HUES6 (cell line): ENCODE measurements around the gene PDIA6.

Experiments used
- H3K27ac ChIP-seq: 2 replicates; pipeline ENCODE4 v1.7.0; 2013; ENCODE audit warnings: low read depth, mild to moderate bottlenecking, low read length, inconsistent platforms
- H3K27me3 ChIP-seq: 2 replicates; pipeline ENCODE4 v1.6.1; 2013; ENCODE audit warnings: low read length; ENCODE audit not compliant: control insufficient read depth, insufficient read depth
- H3K36me3 ChIP-seq: 2 replicates; pipeline ENCODE4 v1.6.1; 2013; ENCODE audit warnings: low read length; ENCODE audit not compliant: control insufficient read depth, insufficient read depth
- H3K4me1 ChIP-seq: 2 replicates; pipeline ENCODE4 v1.6.1; 2013; ENCODE audit warnings: low read length; ENCODE audit not compliant: control insufficient read depth, insufficient read depth
- H3K4me3 ChIP-seq: 2 replicates; pipeline ENCODE4 v1.5.1; 2013; ENCODE audit warnings: low read depth, low read length
- H3K9ac ChIP-seq: one replicate; pipeline ENCODE4 v1.6.1; 2013; ENCODE audit warnings: mild to moderate bottlenecking, low read length
- H3K9me3 ChIP-seq: 2 replicates; pipeline ENCODE4 v1.6.1; 2013; ENCODE audit warnings: low read depth, low read length; ENCODE audit not compliant: control insufficient read depth, insufficient read depth

Gene PDIA6

DNA sequence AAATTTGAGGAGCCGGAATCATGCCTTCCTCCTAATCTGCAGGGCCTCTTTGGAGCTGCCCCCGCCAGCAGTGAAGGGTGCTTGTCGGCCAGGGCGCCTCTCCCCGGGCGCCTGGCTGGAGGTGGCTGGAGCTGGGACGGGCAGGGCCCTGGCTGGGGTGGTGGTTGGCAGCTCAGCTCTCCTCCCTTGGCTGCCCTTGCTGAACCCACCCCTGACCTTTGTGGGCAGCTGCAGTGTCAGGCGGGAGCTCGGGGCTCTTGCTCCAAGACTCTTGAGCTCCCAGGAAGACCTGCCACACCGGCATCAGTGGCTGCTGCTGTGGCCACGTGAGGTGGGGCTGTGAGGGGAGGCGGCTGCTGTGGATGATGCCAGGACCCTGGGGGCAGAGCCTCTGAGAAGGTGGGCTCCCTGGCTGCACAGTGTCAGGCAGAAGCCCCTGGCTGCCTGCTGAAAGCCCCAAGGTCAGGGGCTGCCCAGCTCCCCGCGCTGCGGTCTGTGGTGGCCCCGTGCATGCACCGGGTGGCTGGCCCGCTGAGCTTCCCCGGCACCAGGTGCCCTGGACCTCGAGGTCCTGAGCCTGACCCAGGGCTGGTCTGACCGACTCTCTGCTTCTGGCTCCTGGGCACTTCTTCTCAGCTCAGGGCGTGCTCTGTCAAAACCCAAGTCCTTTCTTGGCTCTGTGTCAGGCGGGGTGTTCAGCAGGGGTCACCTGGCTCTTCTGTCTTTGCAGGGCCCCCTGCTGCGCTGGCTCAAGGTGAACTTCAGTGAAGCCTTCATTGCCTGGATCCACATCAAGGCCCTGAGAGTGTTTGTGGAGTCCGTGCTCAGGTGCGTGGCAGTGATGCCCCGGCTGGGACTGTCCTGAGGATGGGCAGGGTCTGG, 34.5 kb downstream of the PDIA6 start:
- Histone ChIP-seq H3K27me3 (no peaks in the 10 kb centered on the region), H3K9me3 (no peaks in the 10 kb centered on the region), H3K27ac (peak overlapping the region; percentile 11; the same call in 1 of the 2 replicates), H3K4me1 (peaks cover 3% of the 10 kb centered on the region; the same call in 1 of the 2 replicates), H3K9ac (no peak overlapping the region), H3K36me3 (peaks cover 43% of the 10 kb centered on the region), H3K4me3 (no peak overlapping the region)

GRCh38 chr2:10777111-10777841, 35.3 kb downstream of the PDIA6 start:
- Histone ChIP-seq H3K9me3 (no peaks in the 10 kb centered on the region), H3K9ac (no peak overlapping the region), H3K36me3 (peaks cover 37% of the 10 kb centered on the region), H3K4me1 (peaks cover 3% of the 10 kb centered on the region; the same call in 1 of the 2 replicates), H3K4me3 (no peak overlapping the region), H3K27me3 (no peaks in the 10 kb centered on the region), H3K27ac (no peak overlapping the region; the same call in 1 of the 2 replicates)

DNA sequence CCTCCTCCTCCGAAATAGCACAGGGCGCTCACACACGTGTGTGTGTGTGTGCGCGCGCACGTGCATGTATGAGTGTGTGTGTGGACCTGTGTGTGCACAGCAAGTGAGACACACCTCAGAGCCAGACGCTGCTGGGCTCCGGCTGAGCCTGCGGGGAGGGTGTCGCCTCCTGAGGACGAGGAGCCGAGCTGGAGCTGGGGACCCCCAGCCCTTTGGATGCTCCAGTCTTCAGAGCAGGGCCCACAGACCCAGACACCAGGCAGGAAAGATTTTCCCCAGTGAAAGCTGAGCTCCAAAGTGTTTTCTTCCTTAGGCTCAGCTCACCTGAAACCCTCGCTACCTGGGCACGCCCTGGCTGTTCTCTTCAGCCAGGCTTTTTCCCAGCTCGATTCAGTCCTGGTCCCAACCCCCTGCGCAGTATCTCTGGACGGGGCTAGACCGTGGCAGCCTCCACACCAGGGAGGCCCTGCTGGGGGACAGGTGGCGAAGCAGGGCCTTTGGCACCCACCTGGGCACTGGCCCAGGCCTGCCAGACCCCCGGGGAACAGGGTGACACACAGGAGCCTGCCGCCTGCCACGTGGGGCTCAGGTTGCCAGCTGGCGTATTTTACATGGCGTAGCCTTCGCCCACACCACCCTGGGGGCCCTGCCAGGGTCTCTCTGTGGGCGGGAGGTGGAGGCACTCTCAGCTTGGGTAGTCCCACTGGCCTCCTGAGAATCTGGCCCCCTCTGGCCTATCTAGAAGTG, 36.2 kb downstream of the PDIA6 start:
- H3K27ac ChIP-seq = no peak overlapping the region
- H3K27me3 ChIP-seq = no peaks in the 10 kb centered on the region
- no peak overlapping the region for H3K9ac ChIP-seq
- H3K36me3 ChIP-seq = peaks cover 28% of the 10 kb centered on the region
- no peak overlapping the region for H3K4me3 ChIP-seq
- H3K4me1 ChIP-seq = peaks cover 3% of the 10 kb centered on the region; the same call in 1 of the 2 replicates
- H3K9me3 ChIP-seq = no peaks in the 10 kb centered on the region

- Histone ChIP-seq H3K4me3 (no peak overlapping the region), H3K4me1 (peaks cover 3% of the 10 kb centered on the region; the same call in 1 of the 2 replicates), H3K27me3 (no peaks in the 10 kb centered on the region), H3K9ac (no peak overlapping the region), H3K27ac (no peak overlapping the region), H3K36me3 (peaks cover 22% of the 10 kb centered on the region), H3K9me3 (no peaks in the 10 kb centered on the region)
Observed at GRCh38 chr2:10775831-10776230, 36.8 kb downstream of the PDIA6 start.

DNA sequence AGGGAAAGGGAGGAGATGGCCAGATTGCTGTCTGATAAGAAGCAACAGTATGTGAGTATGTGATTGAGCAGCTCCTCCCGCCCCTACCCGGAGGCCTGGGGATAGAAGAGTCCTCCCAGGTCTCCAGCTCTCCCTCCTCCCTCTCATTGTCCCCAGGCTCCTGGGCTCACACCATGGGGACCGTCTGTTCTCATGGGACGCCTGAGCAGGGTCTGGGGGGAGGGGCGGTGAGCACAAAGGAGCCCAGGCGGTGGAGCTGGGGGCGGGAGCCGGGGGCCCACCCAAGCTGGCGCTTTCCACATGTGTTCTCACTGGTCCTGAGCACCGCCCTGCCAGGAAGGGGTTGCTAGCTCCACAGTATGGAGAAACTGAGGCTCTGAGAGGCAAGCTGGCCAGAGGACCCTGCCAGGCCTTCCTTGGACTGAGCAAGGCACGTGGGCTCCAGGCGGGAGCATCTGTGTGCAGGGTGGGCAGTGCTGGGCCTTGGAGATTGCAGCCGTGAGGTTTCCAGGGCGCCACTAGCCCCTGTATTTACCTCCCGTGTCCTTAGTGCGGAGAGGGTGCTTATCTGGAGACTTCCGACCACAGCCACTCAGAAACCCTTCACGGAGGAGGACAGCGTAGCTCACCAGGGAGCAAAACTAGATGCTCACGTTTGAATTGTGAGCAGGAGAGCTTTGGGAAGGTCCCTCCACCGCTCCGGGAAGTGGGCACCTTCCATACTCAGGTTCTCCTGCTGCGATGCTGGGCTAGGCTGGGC, 37.4 kb downstream of the PDIA6 start:
- no peak overlapping the region for H3K9ac ChIP-seq
- peaks cover 16% of the 10 kb centered on the region for H3K36me3 ChIP-seq
- peaks cover 3% of the 10 kb centered on the region; the same call in 1 of the 2 replicates for H3K4me1 ChIP-seq
- H3K9me3 ChIP-seq = no peaks in the 10 kb centered on the region
- no peaks in the 10 kb centered on the region for H3K27me3 ChIP-seq
- H3K27ac ChIP-seq = no peak overlapping the region
- H3K4me3 ChIP-seq = no peak overlapping the region

DNA sequence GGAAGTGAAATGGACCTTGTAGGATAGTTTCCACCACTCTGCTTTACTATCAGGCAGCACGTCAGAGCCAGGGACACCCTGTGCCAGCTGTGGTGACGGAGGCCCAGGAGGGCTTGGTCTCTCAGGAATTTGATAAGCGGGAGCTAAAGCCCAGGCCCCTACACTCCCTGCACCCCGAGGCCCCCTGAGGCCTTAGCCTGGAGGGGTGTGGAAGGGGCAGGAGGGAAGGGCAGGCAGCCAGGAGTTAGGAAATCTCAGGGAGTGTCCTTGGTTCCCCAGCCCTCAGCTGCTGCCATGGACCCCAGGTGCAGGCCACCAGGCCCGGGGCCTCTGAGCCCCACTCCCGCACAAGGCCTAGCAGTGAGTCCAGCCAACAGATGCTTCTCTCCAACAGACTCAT, 38.2 kb downstream of the PDIA6 start:
- no peak overlapping the region for H3K27ac ChIP-seq

GRCh38 chr2:10773821-10774341, 38.7 kb downstream of the PDIA6 start:
- Histone ChIP-seq H3K27me3 (no peaks in the 10 kb centered on the region), H3K4me3 (no peak overlapping the region), H3K4me1 (peaks cover 3% of the 10 kb centered on the region; the same call in 1 of the 2 replicates), H3K27ac (no peak overlapping the region), H3K9ac (no peak overlapping the region), H3K9me3 (no peaks in the 10 kb centered on the region), H3K36me3 (peaks cover 9% of the 10 kb centered on the region)

More for the DNA sequence above, 38.2 kb downstream of the PDIA6 start:
- Histone ChIP-seq H3K9ac (no peak overlapping the region), H3K36me3 (peaks cover 10% of the 10 kb centered on the region), H3K4me3 (no peak overlapping the region), H3K27me3 (no peaks in the 10 kb centered on the region), H3K4me1 (peaks cover 3% of the 10 kb centered on the region; the same call in 1 of the 2 replicates), H3K9me3 (no peaks in the 10 kb centered on the region)

GRCh38 chr2:10772868-10773215, 39.7 kb downstream of the PDIA6 start:
- Histone ChIP-seq H3K4me1 (peaks cover 3% of the 10 kb centered on the region; the same call in 1 of the 2 replicates), H3K27me3 (no peaks in the 10 kb centered on the region), H3K9me3 (no peaks in the 10 kb centered on the region), H3K36me3 (no peaks in the 10 kb centered on the region), H3K4me3 (no peak overlapping the region), H3K9ac (no peak overlapping the region), H3K27ac (no peak overlapping the region)

- peaks cover 3% of the 10 kb centered on the region; the same call in 1 of the 2 replicates for H3K4me1 ChIP-seq
- H3K4me3 ChIP-seq = no peak overlapping the region
- H3K9me3 ChIP-seq = no peaks in the 10 kb centered on the region
- no peak overlapping the region for H3K9ac ChIP-seq
- H3K27me3 ChIP-seq = no peaks in the 10 kb centered on the region
- no peaks in the 10 kb centered on the region for H3K36me3 ChIP-seq
- no peak overlapping the region for H3K27ac ChIP-seq
Observed at GRCh38 chr2:10772201-10772867, 40.3 kb downstream of the PDIA6 start.
